NCI-H748 treated with DMSO at 0.1 percent for 48 hours (cell line): ENCODE measurements around the gene PARVG.
"Not testable (repeated sequence)": the region's sequence is repeated elsewhere in the genome, so short reads cannot be mapped to it uniquely, and the experiment has no call there.

ENCODE experiments used
- DNase-seq: peaks from one replicate; lab custom pipeline; 2025; lab: John Stamatoyannopoulos, UW

Gene PARVG

DNA sequence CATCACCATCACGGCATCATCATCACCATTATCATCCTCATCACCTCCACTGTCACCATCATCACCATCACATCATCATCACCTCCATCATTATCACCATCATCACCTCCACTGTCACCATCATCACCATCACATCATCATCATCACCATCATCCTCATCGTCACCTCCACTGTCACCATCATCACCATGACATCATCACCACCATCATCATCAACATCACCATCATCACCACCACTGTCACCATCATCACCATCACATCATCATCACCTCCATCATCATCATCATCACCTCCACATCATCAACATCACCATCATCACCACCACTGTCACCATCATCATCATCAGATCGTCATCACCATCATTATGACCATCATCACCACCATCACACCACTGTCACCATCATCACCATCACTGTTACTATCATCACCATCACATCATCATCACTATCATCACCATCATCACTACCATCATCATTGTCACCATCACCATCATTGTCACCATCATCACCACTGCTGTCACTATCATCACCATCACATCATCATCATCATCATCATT is 32.8 kb downstream of the PARVG start:
- DNase-seq = no peak

DNA sequence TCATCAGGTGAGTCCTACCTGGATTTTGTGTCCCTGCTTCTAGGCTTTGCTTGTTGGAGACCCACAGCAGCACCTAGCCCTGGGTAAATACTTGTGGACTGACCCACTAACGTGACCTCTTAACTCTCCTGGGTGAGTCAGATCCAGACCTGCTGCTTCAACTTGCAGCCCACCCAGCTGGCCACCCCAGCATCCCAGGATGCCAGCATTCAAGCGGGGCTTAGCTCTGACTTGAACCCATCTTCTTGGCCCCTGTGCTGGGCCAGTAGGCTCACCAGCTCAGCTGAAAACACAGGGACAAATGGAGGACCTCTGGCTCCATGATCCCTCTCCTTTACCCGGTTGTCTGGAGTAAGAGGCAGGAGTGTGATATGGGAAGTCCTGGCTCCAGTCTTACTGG is 33.5 kb downstream of the PARVG start:
- DNase-seq = no peak

- no peak for DNase-seq
Measured at GRCh38 chr22:44214764-44215163, 34.0 kb downstream of the PARVG start.

- DNase-seq = no peak
Measured at GRCh38 chr22:44215287-44215686, 34.6 kb downstream of the PARVG start.

DNA sequence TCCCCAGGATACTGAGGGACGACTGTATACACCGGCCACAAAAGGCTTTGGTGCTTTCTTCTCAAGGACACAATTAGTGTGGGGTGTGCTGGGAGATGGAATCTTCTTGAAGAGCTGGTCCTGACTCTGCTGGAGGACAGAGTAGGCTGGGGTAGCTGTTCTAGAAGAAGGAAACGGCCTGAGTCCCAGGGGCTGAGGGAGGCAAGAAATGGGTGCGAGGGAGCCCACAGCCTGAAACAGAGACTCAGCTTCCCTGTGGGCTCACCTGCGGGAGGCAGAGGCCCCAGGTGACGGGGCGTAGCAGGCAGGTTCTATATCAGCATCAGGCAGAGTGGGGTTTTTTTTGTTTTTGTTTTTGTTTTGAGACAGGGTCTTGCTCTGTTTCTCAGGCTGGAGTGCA is 36.6 kb downstream of the PARVG start:
- no peak for DNase-seq

DNA sequence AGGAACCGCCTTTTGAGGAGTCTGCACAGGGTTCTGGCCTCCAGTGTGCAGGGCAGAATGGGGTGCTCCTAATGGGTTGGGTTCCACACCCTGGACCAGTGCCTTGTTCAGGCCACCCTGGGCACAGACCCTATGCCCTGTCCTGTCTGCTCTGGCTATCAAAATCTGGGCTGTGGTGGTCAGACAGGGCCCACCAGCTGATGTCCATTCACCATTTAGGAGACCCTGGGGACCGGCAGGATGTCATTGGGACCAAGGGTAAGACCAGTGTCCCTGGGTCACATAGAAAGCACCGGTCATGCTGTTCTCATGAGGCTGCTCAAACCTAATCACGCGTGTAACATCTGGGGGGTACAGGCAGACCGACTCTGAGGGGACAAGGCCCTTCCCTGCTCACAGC is 37.3 kb downstream of the PARVG start:
- DNase-seq = no peak

- DNase-seq = no peak
Measured at GRCh38 chr22:44219101-44219870, 38.6 kb downstream of the PARVG start.

GRCh38 chr22:44220727-44221680 is 40.3 kb downstream of the PARVG start:
- DNase-seq = no peak

GRCh38 chr22:44221710-44222475 is 41.2 kb downstream of the PARVG start:
- no peak for DNase-seq

GRCh38 chr22:44224166-44224565 is 43.4 kb downstream of the PARVG start:
- no peak for DNase-seq

- DNase-seq = no peak
Measured at GRCh38 chr22:44225091-44225689, 44.5 kb downstream of the PARVG start.

GRCh38 chr22:44225812-44226211 is 45.1 kb downstream of the PARVG start:
- no peak for DNase-seq

GRCh38 chr22:44229331-44229730 is 48.6 kb downstream of the PARVG start:
- DNase-seq = no peak

GRCh38 chr22:44229809-44230208 is 49.1 kb downstream of the PARVG start:
- DNase-seq = no peak

- no peak for DNase-seq
Measured at GRCh38 chr22:44231233-44231632, 50.5 kb downstream of the PARVG start.

DNA sequence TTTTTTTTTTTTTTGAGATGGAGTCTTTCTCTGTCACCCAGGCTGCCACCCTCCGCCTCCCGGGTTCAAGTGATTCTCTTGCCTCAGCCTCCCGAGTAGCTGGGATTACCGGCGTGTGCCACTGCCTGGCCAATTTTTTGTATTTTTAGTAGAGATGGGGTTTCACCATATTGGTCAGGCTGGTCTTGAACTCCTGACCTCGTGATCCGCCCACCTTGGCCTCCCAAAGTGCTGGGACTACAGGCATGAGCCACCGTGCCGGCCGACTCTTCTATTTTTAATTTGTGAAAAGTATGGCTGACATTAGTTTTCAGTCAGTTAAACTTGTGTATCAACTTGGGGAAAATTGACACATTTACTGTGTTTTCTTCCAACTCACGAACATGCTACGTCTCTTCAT is 53.6 kb downstream of the PARVG start:
- not testable (repeated sequence) for DNase-seq

DNA sequence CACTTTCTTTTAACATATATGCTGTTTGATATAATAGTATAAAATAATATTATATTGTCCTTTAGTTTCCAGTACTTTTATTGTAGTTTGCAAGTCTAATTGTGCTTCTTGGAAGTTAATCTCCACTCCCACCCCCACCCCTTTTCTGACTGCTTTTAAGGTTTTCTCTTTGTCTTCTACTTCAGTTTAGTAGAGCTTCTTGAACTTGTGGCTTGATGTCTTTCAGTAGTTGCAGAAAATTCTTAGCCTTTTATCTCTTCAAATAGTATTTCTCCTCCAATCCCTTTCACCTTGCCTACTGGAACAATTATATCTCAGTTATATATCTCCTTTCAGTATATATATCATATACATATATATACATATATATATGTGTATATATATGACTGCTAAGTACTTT is 56.6 kb downstream of the PARVG start:
- DNase-seq = no peak

DNA sequence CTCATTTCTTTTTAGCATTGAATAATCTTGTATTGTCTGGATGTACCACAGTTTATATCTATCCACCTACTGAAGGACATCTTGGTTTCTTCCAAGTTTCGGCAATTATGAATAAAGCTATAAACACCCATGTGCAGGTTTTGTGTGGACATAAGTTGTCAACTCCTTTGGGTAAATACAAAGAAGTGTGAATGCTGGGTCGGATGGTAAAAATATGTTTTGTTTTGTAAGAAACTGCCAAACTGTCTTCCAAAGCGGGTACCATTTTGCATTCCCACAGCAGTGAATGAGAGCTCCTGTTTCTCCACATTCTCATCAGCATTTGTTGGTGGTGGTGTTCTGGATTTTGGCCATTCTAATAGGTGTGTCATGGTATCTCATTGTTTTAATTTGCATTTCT is 60.4 kb downstream of the PARVG start:
- not testable (repeated sequence) for DNase-seq

- DNase-seq = no peak
Measured at GRCh38 chr22:44242946-44243724, 62.4 kb downstream of the PARVG start.

GRCh38 chr22:44243761-44244160 is 63.0 kb downstream of the PARVG start:
- DNase-seq = no peak
